Choroid plexus epithelial cell (primary cell): ENCODE data around the gene KRT39.

Experiments
- DNase-seq: peaks from one replicate; pipeline ENCODE4 v3.0.0-alpha.2; 2010; ENCODE audit warnings: low read depth
- H3K4me3 ChIP-seq: 2 replicates; pipeline ENCODE4 v1.5.1; 2011; ENCODE audit warnings: low read depth, mild to moderate bottlenecking, control low read depth, low read length, moderate library complexity
- TF ChIP-seq, protein P1 (sequence below): conservative IDR thresholded peaks from 2 replicates; pipeline ENCODE4 v1.5.1; 2011; ENCODE audit warnings: low read depth, mild to moderate bottlenecking, control low read depth, inconsistent platforms, low read length, moderate library complexity

KRT39 gene

DNA sequence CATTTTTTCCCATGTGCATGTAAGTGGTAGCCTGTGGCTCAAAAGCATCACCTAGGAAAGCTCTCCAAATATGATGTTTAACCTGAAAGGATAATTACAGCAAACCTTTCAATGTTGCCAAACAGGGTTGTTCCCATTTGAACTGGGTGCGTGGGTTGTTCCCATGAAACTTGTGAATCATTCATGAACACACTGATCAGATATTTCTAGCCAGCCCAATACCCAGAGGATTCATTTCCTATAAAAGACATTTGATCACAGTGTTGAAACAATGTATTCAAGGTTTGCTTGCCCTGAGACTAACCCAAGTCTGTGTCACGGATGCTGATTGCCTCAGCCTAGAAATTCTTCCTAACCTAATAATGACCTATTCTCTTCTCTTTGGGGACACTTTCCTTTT lies 12.9 kb downstream of the KRT39 start:
- no peak overlapping the region for H3K4me3 ChIP-seq
- DNase-seq: peak; percentile 80
- TF ChIP-seq, protein P1, sequence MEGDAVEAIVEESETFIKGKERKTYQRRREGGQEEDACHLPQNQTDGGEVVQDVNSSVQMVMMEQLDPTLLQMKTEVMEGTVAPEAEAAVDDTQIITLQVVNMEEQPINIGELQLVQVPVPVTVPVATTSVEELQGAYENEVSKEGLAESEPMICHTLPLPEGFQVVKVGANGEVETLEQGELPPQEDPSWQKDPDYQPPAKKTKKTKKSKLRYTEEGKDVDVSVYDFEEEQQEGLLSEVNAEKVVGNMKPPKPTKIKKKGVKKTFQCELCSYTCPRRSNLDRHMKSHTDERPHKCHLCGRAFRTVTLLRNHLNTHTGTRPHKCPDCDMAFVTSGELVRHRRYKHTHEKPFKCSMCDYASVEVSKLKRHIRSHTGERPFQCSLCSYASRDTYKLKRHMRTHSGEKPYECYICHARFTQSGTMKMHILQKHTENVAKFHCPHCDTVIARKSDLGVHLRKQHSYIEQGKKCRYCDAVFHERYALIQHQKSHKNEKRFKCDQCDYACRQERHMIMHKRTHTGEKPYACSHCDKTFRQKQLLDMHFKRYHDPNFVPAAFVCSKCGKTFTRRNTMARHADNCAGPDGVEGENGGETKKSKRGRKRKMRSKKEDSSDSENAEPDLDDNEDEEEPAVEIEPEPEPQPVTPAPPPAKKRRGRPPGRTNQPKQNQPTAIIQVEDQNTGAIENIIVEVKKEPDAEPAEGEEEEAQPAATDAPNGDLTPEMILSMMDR: no peak

DNA sequence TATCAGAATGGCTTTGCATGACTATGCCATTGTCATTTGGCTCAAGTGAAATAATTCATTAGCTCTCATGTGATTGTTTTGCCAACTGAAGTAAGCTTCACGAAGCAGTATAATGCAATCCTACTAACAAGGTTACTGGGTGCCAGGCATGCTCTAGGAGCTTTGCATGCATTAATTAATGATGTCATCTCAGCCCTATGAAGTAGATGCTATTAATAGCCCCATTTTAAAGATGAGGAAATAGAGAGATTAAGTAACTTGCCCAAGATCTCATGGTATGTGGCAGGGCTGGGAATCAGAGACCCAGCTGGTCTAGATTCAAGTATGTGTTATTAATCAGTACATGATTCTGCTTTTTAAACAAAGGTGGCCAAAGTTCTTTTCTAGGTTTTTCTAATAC lies 14.1 kb downstream of the KRT39 start:
- TF ChIP-seq, protein P1: no peak
- DNase-seq: peak; percentile 88
- H3K4me3 ChIP-seq: no peak overlapping the region

DNA sequence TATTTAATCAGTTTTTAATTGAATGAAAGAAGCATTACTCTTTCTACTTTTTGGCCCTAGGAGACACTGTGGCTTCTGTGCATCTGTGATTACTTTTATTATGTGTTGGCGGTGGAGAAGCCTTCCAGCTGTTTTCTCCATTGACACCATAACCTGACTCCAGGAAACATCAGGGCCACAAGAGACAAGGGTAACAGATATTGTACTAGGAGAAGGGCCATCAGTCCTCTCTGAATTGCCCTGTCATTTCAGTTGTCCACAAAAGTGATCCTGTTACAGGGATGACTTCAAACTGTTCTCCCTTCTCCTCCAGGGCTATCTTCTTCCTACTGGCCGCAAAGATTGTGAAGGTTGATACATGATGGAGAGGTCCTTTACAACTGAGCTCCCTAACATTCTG lies 14.6 kb downstream of the KRT39 start:
- no peak for DNase-seq
- TF ChIP-seq, protein P1: no peak
- H3K4me3 ChIP-seq: no peak overlapping the region

DNA sequence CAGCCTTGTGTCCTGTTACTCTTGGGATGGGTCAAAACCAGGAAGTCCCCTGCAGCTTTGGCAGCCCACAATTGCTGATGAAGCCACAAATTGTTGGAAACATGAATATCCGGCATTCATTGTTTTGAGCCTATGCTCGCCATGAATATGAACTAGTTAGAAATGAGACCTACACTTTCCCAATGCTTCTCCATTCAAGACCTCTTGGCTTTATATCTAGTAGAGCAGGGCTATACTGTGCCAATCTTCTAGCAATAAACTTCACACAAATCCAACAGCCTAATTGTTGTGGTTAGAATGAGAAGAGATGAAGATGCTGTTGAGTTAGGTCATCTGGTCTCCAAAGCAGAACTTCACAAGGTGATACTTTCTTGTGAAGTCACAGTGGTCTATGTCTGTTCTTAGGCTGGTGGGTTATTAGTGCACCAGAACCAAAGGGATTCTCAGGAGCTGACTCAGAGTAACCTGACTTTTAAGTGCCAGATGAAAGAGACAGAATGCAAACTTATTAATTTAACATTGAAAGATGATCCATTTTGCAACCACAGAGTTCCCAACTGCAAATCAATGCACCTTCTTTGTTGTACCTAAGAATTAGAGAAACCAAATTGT lies 15.6 kb downstream of the KRT39 start:
- TF ChIP-seq, protein P1: no peak
- no peak for DNase-seq
- H3K4me3 ChIP-seq: no peak overlapping the region

DNA sequence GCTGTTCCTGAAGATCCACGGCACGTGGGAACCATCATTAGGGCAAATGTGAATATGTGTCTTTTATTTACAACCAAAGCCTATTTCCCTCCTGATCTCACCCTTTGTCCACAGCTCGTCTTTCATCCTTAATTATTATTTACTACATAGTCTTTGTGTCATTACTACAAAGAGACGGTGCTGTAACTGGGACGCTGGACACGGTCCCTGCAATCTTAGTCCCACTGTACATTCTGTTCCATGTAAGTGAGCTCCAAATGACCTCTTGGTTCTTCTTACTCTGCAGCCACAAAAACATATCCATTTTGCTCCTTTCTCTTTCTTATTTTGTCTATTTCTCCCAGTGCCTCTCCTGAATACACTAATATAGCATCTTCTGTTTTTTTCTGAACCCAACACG lies 16.6 kb downstream of the KRT39 start:
- TF ChIP-seq, protein P1: no peak
- DNase-seq: no peak
- H3K4me3 ChIP-seq: no peak overlapping the region

DNA sequence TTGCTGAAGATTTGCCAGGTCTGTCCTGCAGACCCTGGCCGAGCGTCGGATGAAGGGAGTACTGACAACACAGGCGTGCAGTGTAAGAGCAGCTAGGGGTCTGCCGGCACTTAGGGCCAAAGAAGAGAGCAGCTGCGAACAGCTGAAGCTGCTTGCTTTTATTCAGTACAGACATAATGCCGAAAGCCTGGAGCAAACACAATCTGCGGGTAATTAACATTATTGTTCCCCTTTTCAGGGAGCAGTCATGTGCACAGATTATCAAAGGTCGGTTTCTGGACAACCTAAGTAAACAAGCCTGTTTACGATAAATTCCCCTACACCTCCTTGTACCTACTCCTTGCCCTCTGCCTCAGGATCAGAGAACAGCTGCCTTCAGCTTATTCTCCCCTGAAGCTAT lies 17.3 kb downstream of the KRT39 start:
- no peak for DNase-seq
- TF ChIP-seq, protein P1: no peak
- no peak overlapping the region for H3K4me3 ChIP-seq

DNA sequence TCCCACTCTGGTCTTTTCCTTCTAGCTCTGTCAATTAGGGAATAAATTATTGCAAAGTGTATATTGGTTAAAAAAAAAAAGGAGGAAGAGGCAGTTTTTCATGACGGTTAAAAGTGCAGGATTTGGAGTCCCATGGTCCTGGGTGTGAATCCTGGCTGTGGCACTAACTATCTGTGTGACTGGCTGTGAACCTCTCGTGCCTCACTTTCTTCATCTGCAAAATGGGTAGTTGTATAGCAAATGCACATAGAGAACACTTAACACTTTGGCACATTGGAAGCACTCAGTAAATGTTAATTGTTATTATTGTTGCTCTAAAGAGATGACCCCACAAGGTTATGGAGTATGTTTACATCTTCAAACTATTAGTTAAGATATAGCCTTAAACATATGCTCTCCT lies 18.8 kb downstream of the KRT39 start:
- no peak for DNase-seq
- TF ChIP-seq, protein P1: no peak
- no peak overlapping the region for H3K4me3 ChIP-seq
